Anterior cingulate cortex (tissue), 58 donors: Measurements from ENCODE around the gene OGFOD3.
"Not testable (repeated sequence)": the region's sequence is repeated elsewhere in the genome, so short reads cannot be mapped to it uniquely, and the experiment has no call there.

ENCODE experiments used
- DNase-seq, 58 donors: peaks; one replicate each; lab custom pipeline; 2025; lab: John Stamatoyannopoulos, UW

The OGFOD3 gene

DNA sequence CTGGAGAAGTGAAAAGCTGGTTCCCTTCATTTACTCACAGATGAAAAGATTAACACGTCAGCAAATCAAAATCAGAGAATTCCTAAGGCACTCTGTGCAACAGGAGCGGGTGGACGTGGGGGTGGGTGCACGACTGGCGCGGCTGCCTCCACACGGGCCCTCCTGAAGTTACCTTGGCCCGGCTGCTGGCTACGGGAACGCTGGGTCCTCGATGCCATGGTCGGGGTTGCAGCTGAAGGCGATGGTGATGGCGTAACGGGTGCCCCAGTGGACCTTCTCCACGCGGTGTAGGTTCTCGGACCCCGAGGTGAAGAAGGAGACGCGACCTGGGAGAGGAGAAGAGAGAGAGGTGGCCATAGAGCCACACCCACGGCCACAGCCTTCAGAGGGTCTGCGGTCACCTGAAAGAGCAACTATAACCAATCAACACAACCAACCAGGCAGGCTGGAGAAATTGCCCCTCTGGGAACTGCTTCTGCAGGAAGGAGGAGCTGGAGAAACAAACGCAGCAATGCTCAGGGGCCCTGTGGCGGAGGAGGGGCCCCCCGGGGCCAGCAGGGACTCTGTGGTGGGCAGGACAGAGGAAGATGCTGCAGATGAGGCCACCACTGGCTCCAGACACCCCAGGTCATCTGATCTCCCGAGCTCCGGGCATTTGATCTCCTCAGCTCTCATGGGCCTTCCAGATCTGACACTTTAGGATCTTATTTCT lies 26.0 kb downstream of the OGFOD3 start:
- DNase-seq = no peak

DNA sequence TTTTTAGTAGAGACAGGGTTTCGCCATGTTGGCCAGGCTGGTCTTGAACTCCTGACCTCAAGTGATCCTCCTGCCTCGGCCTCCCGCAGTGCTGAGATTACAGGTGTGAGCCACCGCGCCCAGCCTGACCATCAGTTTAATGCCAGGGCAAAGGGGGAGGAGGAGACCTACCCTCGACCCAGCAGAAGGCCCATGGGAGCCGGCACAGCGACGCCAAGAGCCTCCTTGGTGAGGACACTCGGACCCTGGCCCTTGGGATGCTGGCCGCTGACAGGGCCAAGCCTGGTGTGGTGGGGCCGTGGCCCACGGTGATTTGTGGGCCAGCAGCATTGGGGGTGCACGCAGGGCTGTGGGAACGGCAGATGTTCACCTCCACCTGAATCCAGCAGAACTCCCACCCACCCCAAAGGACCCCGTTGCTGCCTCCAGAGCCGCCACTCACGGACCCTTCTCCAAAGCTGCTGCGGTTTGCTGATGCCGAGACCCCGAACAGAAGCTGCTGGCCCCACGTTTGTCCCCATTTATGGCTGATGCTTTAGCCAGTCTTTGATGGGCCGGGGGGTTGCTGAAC lies 26.8 kb downstream of the OGFOD3 start:
- no peak for DNase-seq

DNA sequence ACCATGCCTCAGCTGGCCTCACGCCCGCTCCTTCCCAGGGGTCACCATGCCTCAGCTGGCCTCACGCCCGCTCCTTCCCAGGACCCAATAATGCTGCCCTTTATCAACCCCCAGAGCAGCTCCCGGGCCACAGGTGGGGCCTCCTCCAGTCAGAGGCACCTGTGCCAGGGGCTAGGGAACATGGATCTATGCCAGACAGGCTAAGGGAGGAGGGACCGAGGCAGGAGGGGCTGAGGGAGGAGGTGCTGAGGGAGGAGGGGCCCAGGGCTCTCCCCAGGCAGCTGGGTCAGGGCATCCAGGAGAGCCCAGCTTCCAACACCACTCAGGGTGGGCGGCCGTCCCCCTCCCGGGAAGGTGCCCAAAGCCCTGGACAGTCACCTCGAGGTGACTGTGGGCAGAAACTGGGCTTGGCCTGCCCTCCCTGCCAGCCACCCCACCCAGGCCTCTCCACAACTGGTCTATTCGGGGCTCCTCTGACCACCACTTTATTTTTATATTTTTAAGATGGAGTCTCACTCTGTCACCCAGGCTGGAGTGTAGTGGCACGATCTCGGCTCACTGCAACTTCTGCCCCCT lies 27.4 kb downstream of the OGFOD3 start:
- no peak for DNase-seq

DNA sequence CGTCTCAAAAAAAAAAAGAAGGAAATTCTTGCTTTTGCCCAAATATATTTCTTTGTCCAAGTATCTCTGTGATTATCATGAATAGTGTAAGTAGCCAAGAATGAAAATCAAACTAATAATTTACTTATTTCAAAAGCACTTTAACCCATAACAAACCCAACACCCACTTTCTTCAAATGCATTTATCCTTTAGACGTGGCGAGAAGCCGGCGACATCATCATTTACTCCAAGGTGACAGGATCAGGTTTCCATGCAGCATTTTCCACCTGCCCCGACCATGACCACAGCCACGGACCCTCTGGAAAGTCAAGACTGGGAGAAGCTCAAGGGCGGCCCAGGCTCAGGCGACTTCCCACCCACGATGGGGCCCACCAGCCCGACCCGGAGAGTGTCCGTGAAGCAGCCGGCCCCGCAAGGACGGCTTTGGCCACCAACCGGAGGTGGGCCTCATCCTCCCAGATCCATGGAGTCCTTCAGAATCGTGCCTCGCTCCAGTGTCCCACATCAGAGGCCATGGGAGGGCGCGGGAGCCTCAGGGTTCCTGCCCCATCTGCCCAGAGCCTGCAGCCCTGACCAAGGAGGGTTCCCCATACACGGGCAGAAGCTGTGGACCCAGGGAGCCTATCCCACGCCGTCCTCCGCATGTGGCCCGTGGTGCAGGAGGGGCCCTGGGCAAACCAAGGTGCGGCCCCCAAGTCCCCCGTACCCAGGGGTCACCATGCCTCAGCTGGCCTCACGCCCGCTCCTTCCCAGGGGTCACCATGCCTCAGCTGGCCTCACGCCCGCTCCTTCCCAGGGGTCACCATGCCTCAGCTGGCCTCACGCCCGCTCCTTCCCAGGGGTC lies 28.1 kb downstream of the OGFOD3 start:
- no peak for DNase-seq

DNA sequence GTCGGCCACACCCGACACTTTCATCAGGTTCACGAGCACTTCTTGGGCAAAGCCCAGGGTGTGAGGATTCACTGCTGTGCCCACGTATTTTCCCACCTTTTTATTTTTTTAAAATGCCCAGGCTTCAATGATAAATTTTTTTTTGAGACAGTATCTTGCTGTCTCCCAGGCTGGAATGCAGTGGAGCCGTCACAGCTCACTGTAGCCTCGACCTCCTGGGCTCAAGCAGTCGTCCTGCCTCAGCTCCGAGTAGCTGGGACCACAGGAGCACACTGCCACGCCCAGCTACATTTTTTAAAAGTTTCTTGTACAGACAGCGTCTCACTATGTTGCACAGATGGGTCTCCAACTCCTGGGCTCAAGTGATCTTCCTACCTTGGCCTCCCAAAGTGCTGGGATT lies 29.0 kb downstream of the OGFOD3 start:
- DNase-seq = no peak

DNA sequence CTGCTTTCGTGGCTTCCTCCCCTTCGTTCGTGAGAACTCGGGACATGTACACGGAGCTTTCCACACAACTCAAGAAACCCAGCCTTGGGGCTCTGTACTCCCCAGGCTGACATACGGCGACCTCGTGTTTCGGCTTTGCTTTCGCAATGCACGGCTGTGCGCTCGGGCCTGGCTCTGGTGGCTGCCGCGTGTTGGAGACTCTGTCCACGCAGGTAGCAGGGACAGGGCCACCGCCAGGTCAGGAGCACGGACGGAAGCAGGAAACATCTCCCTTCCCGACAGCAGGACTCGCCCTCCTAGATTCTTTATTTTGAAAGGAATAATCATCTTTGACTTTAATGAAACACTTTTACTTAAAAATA lies 29.5 kb downstream of the OGFOD3 start:
- DNase-seq = no peak

DNA sequence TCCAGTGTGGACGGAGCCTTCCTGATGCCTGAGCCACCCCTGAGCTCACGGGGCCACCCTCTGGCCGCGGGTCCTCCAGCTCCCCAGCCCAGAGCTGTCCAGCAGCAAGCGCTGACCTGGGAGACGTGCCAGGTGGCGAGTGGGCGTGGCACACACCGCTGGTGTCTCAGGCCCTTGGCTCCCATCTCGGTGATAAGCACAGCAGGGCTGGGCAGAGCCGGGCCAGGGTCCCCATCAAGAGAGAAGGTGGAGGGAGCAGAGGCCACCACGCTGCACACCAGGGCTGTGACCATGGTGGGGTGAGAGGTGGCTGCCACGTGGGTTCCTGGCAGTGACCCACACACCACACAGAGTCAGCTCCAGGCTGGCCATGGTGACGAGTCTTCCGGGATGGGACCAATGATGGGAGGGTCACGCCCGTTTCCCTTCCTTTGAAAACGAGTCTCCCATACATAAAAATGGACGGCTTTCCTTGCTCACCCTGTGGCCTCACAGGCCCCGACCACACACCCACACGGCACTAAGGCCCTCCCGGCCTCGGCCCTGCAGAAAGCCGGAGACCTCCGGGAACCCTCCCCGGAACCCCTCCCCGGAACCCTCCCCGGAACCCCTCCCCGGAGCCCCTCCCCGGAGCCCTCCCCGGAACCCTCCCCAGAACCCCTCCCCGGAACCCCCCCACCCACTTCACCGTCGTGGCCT lies 30.0 kb downstream of the OGFOD3 start:
- no peak for DNase-seq

DNA sequence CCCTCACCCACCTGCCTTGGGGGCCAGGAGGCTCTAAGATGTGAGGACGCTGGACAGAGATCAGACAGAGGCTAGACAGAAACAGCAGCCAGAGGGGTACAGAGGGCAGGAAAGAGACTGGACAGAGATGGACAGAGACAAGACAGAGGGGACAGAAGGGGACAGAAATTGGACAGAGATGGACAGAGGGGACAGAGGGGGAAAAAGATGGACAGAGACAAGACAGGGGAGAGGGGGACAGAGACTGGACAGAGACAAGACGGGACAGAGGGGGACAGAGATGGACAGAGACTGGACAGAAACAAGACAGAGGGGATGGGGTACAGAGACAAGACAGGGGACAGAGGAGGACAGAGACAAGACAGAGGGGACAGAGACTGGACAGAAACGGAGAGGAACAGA lies 30.7 kb downstream of the OGFOD3 start:
- DNase-seq = no peak

DNA sequence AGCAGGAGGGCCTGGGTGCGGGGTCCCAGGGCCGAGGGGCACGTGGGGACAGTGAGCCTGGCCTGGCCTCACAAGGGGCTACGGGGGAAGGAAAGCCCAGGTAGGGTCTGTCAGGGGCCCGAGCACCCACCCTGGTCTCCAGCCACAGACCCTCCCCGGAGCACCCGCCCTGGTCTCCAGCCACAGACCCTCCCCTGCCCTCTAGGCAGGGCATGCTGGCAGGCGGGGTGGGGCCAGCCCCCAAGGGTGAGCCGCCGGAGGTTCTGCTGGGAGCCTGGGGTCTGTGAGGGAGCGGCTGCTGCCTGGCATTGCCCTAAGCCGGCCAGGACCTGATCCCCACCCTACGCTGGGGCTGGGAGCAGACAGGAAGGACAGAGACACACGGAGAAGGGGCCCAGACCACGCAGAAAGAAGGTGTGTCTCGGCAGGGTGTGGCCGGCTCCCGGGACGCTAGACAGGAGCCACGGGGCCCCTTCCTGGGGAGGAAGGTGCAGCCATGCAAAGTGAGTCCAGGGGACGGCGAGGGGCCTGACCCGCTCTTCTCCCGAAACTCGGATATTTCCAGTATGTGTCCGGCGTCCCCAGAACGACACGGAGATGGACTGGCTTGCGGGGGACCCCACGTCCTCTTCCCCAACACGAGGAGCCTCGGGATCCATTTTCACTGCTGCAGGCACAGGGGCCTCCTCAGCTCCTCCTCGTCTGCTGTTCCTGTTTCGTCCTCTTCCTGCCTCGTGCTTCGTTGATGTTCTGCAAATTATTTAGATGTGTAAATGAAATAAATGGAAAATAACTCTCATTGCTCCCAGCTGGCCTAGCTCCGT lies 31.3 kb downstream of the OGFOD3 start:
- no peak for DNase-seq

DNA sequence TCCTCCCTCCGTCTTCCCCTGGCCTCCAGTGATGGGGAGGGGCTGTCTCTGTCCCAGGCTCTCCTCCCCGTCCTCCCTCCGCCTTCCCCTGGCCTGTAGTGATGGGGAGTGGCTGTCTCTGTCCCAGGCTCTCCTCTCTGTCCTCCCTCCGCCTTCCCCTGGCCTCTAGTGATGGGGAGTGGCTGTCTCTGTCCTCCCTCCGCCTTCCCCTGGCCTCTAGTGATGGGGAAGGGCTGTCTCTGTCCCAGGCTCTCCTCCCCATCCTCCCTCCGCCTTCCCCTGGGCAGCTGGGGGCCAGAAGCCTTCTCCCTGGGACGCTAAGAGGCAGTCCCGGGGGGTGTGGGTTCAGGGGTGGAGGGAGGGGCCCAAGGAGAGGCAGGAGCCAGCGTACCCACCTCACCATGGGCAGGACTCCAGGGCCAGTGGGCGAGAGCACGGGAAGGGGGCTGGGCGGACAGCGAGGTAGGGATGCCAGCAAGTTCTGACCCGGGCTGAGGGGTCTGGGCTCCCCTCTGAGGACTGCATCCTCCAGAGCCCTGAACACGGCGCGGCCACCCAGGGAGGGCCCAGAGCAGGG lies 32.0 kb downstream of the OGFOD3 start:
- DNase-seq = no peak

DNA sequence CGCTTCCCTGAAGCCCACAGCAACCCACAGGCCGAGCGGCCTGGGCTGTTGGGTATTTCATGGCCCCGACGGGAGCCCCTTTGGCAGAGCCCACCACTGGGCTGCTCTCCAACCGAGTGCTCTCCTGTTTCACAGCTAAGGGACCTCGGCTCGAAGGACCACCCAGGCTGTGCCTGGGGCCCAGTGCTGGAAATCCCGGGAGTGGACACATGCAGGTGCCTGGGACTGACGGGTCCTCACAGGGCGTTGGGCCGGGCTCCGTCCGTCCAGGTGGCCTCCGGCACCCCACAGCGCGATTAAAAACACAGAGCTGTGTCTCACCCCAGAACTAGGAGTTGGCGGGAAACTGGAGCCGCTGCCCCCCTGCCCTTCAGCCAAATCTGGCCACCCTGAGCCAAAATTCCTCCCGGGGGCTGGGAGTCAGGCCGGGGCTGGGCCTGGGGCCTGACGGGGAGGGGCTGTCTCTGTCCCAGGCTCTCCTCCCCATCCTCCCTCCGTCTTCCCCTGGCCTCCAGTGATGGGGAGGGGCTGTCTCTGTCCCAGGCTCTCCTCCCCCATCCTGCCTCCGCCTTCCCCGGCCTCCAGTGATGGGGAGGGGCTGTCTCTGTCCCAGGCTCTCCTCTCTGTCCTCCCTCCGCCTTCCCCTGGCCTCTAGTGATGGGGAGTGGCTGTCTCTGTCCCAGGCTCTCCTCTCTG lies 32.7 kb downstream of the OGFOD3 start:
- no peak for DNase-seq

DNA sequence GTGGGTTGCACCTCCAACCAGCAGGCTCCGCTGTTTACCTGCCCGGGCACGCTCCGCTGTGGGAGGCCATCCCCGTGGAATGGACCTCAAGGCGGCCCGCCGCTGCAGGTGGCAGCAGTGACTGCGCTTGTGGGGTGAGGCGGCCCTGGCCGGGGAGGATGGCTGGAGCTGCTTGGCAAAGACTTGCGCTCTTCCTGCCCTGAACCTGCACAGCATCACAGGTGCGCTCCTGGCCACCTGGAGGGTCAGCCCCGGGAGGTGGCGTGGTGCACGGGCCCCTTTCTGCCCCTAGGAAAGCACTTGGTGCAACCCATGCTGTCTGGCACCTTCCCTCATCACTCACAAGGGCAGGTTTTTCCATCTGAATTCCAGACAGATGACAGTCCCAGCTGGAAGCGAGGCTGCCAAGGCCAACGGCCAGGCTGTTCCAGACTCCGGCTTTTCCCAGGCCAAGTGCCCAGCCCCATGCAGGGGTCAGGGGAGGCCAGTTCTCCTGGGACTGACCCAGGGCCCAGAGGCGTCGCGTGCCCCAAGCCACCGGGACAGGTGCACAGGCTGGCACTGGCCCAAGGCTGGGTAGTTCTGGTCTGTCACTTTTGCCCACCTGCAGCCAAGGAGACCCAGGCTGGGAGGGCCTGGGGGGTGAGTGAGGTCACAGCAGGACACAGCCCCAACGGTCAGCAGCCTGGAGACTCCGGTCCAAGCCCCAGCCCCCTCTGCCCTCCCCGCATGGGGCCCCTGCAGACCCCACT lies 33.5 kb downstream of the OGFOD3 start:
- peak in 4 of 58 donors; percentile 11 to 17 (median 12) for DNase-seq

DNA sequence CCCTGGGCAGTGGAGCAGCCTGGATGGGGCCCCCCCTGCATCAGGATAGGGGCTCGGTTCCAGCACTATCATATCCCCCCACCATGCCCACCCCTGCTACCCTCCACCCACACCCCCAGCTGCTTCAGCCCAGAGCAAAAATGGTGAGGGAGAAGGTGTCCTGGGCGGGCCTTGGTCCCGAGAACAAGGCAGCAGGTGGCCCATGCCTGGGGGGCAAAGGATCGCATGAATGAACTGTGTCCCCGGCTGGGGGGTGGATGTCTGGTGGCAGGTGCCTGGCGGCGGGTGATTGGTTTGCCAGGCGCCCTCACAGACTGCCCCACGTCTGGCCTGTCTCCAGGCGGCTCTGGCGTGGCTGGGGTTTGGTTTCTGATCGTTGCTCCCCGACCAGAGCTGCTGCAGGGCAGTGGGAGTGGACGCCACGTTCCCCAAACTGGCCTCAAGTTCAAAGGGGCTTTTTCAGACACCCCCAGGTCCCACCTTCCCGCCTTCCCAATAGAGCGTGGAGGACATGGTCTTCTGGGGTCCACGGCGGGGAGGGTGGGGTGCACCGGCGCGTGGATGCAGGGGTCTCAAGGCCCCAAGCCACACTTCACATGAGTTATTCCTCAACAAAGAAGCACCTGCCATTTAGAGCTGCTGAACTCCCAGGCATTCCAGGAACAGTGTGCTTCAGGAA lies 34.2 kb downstream of the OGFOD3 start:
- no peak for DNase-seq

DNA sequence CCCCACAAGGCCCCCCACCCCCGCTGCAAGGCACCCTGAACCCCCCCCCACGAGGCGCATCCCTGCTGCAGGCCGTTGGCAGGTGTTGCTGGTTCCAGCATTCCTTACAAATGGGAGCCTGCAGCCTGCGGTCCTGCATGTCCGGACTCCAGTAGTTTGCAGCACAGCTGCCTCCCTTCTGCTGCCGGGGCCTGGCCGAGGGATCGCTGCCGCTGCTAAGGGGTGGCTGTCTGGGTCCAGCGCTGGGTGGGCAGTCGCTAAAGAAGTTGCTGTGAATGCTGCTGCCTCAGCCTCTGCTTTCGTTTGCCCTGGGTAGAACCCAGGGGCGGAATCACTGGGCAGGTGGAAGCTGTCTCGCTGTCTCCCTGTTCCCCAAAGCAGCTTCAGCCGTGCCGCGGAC lies 35.0 kb downstream of the OGFOD3 start:
- no peak for DNase-seq

DNA sequence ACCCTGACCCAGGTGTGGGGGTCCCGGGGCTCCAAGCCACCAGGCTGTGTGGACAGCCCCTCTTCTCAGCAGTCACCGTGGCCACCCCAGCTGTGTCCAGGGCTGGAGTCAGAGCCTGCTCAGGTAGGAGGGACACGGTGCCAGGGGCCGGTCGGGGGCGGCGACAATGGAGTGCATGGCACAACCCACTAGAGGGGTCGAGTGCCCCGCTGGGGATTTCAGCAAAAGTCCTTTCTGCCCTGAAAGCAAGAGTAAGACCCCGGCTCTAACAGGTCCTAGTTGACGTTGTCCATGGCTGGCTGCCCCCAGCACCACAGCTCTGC lies 35.5 kb downstream of the OGFOD3 start:
- DNase-seq = no peak

DNA sequence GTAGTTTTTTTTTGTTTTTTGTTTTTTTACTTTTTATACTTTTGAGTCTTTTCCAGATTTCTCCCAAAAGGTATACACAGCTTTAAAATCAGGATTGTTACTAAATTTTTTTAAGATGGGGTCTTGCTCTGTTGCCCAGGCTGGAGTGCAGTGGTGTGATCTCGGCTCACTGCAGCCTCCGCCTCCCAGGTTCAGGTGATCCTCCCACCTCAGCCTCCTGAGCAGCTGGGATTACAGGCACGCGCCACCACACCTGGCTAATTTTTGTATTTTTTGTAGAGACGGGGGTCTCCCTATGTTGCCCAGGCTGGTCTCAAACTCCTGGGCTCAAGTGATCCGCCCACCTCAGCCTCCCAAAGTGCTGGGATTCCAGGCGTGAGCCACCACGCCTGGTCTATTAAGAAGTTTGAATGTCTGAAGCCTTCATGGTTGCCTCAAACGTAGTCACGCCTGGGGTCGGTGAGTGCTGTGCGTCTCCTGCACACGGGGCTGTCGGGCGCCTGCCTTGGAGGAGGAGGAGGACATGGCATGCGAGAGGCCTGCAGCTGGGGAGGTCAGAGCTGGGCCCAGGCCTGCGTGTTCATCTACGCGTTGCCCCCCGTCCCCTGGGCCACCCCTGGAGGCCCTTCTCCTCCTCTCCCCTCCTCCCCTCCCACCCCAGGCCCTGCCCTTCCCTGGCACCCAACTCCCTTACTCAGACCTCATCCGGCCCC lies 36.0 kb downstream of the OGFOD3 start:
- DNase-seq = not testable (repeated sequence)

DNA sequence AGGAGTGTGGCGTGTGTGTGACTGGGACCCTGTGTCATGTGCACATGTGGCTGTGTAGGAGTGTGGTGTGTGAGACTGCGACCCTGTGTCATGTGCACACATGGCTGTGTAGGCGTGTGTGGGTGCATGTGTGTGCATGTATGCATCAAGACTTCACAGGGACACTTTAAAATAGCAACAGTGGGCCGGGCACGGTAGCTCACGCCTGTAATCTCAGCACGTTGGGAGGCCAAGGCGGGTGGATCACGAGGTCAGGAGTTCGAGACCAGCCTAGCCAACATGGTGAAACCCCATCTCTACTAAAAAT lies 36.7 kb downstream of the OGFOD3 start:
- not testable (repeated sequence) for DNase-seq
